Measurements from ENCODE around the gene TSHZ3. TPM values are rescaled to one million over a fixed set of nuclear protein-coding genes. Genes with fewer than 3 reads are reported as not detected.

Gene TSHZ3
- total and polyA plus RNA-seq, 9 of the 15 experiments (the other 6 are each of a cell fraction or from before 2014, with no cell fraction given): 0.03 to 0.13 (median 0.05) TPM; not detected in 5

GRCh38 chr19:31275068-31275334, 74.2 kb downstream of the TSHZ3 start (continued):
- TF ChIP-seq PREB (CRISPR knock-in tag; IDR thresholded peaks at IDR 0.05): no peak

DNA sequence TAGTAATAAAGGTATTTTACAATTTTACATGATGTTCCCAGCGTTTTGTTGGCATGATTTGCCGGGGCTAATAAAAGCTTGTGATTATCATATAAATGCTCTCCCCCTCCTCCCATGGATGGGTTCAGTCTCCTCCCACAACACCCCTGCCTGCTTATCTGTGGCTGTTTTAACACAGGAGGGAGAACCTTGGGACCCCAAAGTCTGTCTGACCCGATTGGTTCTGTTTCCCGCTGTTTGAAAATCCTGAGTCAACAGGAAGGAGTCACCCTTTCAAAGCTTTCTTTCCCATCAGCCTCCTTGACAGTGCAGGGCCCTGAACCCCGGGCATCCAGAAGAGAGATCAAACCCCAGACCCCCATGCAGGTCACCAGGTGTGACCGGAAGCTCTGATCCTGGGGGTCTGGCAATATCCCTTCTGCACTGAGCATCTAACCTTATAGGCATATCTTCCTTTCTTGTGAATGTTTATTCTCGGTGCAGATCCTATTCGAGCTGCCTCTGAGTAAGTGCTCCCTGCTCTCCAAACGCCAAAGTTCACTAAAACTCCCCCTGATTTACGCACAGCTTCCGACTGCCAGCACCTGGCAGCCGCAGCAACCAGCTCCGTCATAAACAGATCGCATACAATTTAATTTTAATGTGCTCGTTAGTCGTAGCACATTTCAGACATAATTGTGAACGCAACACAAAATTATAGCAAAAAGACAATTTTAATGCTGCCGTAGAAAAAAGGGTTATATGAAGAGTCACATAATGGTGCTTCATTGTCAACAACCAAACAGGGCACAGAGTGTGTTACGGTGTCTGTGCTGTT, 74.8 kb downstream of the TSHZ3 start:
- H3K79me2 ChIP-seq (ENCODE audit: control insufficient read depth, insufficient read depth, low read length): no peaks in the 10 kb centered on the region
- H3K4me2 ChIP-seq (ENCODE audit: insufficient read depth, low read length): no peak overlapping the region
- 1% methylated on average over 19 of the region's 19 CpGs for WGBS (ENCODE audit: insufficient coverage, low coverage, missing lambda C conversion rate)
- no peak overlapping the region for H3K4me3 ChIP-seq
- CTCF ChIA-PET (ENCODE audit: low intra/inter-chr PET ratio): no interaction called here
- H4K20me1 ChIP-seq (replicated peaks; ENCODE audit: control insufficient read depth, insufficient read depth, low read length): no peaks in the 10 kb centered on the region; the same call in 1 of the 2 replicates
- POLR2A ChIA-PET: interaction anchor here (0.6 kb wide), 1 partner anchor 621 kb away, joined by 3 read pairs; no protein-coding TSS in a partner anchor
- BruUV-seq (replicated peaks): no TSS peak
- H3K9me3 ChIP-seq (replicated peaks; ENCODE audit: control insufficient read depth, insufficient read depth, low read depth, low read length): no peaks in the 10 kb centered on the region
- in situ Hi-C loops (cut with MboI) (no loop called here), intact Hi-C loops (cut with micrococcal nuclease) (no loop called here)
- H3K4me1 ChIP-seq (replicated peaks in 1 of 2; ENCODE audit: control insufficient read depth in 2 of 2, insufficient read depth in 2 of 2, low read length in 2 of 2): no peaks in the 10 kb centered on the region
- FAIRE-seq: no peak
- H3K9ac ChIP-seq (ENCODE audit: insufficient read depth in 1 of 2, low read depth in 2 of 2, low read length in 2 of 2): no peak overlapping the region
- no peak overlapping the region for H3K27ac ChIP-seq (ENCODE audit: extremely low read depth, low read depth, low read length)
- no peak overlapping the region for H2AFZ ChIP-seq (ENCODE audit: low read depth, low read length)
- no peak for ATAC-seq
- H3K36me3 ChIP-seq (ENCODE audit: control insufficient read depth, insufficient read depth, low read length): no peaks in the 10 kb centered on the region
- no peak for DNase-seq (ENCODE audit: extremely low read depth in 1 of 4, low spot score in 3 of 4)
- H3K27me3 ChIP-seq (ENCODE audit: control insufficient read depth in 2 of 2, insufficient read depth in 2 of 2, low read length in 2 of 2): peaks cover 38 to 64% of the 10 kb centered on the region in 2 experiments
- H3K9me1 ChIP-seq (ENCODE audit: control insufficient read depth, insufficient read depth, low read length): no peaks in the 10 kb centered on the region
- TF ChIP-seq, protein P1, sequence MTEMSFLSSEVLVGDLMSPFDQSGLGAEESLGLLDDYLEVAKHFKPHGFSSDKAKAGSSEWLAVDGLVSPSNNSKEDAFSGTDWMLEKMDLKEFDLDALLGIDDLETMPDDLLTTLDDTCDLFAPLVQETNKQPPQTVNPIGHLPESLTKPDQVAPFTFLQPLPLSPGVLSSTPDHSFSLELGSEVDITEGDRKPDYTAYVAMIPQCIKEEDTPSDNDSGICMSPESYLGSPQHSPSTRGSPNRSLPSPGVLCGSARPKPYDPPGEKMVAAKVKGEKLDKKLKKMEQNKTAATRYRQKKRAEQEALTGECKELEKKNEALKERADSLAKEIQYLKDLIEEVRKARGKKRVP (CRISPR knock-in tag; IDR thresholded peaks at IDR 0.05): no peak
- TF ChIP-seq NFIX (CRISPR knock-in tag; IDR thresholded peaks at IDR 0.05; ENCODE audit: low read depth) (no peak), L3MBTL2 (IDR thresholded peaks at IDR 0.05) (no peak), ZNF512 (tag; IDR thresholded peaks at IDR 0.05) (no peak), RB1 (IDR thresholded peaks at IDR 0.05; ENCODE audit: low read depth) (no peak), SAFB (IDR thresholded peaks at IDR 0.05; ENCODE audit: borderline replicate concordance, low read depth, low read length) (no peak), TRIM25 (IDR thresholded peaks at IDR 0.05; ENCODE audit: borderline replicate concordance) (no peak), TCFL5 (CRISPR knock-in tag; conservative IDR thresholded peaks at IDR 0.05) (no peak), XRCC4 (IDR thresholded peaks at IDR 0.05; ENCODE audit: extremely low read depth, insufficient read depth, insufficient read length) (no peak), BACH1 (tag; IDR thresholded peaks at IDR 0.05) (no peak), DIDO1 (tag; IDR thresholded peaks at IDR 0.05; ENCODE audit: low read depth) (no peak), MAFK (IDR thresholded peaks at IDR 0.05; ENCODE audit: low read length) (no peak), TBL1XR1 (IDR thresholded peaks at IDR 0.05; ENCODE audit: low read length in 2 of 2) (no peak), ZNF766 (CRISPR knock-in tag; conservative IDR thresholded peaks at IDR 0.05) (no peak), EP400 (IDR thresholded peaks at IDR 0.05) (no peak), BHLHE40 (IDR thresholded peaks at IDR 0.05; ENCODE audit: low read length) (no peak)

All from K562 (cell line).